GM19328 (cell line): ENCODE measurements around the gene SNAPC1.

Source experiments
- ATAC-seq: cut with Tn5 transposase; IDR thresholded peaks from one replicate; pipeline ENCODE4 v1.9.1; 2021; ENCODE audit warnings: mild to moderate bottlenecking, moderate library complexity; ENCODE audit not compliant: unreplicated experiment

The SNAPC1 gene

DNA sequence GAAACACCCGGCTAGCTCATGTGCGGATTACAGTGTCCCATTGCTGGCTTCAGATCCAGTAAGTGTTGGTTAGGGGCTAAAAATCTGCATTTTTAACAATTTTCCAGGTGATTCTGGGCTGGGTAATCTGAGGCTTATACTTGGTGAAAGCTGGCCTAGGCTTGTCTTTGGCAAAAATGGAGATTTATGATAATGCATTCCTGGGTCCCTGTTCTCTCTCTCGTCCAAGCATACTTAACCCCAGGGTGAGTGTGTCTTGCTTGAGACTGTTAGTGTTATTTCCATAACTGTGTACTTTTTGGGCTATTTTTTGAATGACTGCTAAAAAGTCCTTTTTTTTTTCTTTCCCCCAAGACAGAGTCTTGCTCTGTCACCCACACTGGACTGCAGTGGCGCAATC, 43.2 kb downstream of the SNAPC1 start:
- no peak for ATAC-seq

- ATAC-seq: no peak
These were observed 49.7 kb downstream of the SNAPC1 start for GRCh38 chr14:61811882-61812346.

DNA sequence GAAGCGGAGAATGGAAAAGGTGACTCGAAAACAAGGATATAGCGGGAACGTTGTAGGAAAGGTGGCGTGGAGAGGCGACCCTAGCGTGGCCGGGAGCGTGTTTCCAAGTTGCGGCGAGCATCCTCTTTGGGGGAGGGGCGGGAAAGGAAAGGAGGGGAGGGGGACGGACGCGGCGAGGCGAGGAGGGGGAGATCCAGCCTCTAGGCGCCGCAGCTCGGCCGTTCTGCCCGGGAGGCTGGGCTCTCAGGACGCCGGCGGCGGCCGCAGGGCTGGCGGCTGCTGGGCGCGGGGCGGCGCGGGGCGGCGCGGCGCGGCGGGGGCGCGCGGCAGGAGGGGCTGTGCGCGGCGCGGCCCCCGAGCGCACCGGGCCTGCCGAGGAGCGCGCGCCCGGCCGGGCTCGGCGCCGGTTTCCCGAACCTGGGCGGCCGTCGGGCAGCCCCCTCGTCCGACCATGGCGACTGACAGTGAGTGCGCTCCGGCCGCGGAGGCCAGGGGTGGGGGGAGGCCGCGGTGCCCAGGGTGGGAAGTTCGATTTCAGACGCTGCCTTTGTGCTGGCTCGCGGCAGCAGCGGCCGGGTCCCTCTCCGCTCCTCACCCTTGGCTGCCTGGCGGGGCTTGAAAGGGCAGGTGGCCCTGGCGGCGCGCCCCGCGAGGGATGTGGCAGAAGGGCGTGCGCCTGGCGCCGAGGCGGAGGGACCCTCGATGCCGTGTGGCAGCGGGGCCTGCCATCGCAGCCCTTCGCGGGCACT, 50.3 kb downstream of the SNAPC1 start, which contains the start of gene SYT16:
TSS of gene SYT16 (plus strand) at position 357 of the 749 bp plus-strand sequence.
- no peak for ATAC-seq

- ATAC-seq: no peak
These were observed 50.9 kb downstream of the SNAPC1 start for GRCh38 chr14:61813096-61813606.

DNA sequence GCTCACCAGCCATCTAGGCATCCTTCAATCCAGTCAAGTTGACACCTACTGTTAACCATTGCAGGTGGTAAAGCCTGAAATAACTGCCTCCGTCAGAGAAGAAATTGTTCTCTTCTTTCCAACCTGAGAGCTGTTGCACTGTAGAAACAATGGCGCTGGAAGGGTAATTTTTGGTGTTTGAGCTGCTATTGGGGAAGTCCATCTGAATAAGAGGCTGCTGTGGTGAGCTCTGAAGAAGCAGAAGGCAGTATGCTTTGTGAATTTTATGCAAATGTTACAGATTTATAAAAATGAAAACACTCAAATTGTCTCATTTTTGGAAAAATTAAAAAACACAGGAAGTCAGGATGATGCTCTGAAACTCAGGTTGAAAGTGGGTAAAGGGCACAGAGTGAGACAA, 60.2 kb downstream of the SNAPC1 start:
- no peak for ATAC-seq

- no peak for ATAC-seq
These were observed 70.6 kb downstream of the SNAPC1 start for GRCh38 chr14:61832783-61833182.

- no peak for ATAC-seq
These were observed 74.0 kb downstream of the SNAPC1 start for GRCh38 chr14:61836184-61836583.

GRCh38 chr14:61836807-61837206, 74.6 kb downstream of the SNAPC1 start:
- ATAC-seq: no peak

DNA sequence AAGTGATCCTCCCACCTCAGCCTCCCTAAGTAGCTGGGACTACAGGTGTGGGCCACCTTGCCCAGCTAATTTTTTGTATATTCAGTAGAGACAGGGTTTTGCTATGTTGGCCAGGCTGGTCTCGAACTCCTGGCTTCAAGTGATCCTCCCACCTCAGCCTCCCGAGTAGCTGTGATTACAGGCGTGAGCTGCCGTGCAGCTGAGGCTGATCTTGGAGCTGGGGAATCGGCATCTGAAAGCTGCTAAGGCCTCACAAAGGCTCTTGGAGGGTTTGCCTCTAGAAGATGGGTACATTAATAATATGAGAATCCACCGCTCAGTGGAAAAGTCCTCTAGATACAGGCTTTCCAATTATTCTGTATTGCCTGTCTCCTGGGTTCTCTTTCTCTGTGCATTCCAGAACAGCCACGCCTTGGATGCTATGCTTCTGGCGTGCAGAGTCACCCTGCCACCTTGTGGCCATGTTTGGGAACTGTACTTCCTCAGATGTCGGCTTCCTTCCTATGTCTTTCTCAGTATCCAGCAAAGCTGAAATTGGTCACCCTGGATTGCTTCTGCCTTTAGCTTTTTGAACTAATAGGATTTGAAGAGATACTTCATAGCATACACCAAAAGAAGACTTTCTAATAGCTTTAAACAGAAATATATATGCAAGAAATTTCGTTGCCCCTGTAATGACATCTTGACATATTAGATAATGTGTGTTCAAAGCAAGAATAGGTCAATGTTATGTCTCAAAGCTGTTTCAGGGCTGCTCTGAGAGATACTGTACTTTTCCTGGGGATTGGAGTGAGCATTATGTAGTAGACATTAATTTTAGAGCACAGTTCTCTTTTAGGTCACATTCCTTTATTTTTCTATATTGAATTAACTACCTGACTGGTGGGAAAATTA, 75.4 kb downstream of the SNAPC1 start:
- peak; percentile 76 for ATAC-seq

- ATAC-seq: no peak
These were observed 76.5 kb downstream of the SNAPC1 start for GRCh38 chr14:61838661-61839245.

GRCh38 chr14:61839507-61839906, 77.3 kb downstream of the SNAPC1 start:
- no peak for ATAC-seq

DNA sequence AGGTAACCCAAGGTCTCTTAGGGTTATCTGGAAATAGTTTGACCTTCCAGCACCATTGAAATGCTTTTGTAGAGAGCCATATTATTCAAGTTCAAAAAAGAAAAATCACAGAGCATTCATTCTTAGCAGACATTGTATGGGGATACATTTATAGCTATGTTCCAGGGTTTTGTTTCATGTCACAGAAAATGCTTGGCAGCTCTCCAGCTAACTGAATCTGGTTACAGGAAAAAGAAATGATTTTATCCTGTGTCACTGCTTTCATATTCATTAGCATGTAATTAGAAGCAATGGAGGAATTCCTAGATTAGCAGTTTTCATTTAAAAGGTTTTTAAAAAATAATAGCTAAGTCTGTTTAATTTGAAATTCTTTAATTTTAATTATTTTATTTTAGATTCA, 78.9 kb downstream of the SNAPC1 start:
- no peak for ATAC-seq
